ENCODE measurements around the gene AMHR2.
"Not testable (repeated sequence)": the region's sequence is repeated elsewhere in the genome, so short reads cannot be mapped to it uniquely, and the experiment has no call there.

Gene AMHR2

GRCh38 chr12:53415752-53416389 lies 7.8 kb upstream of the AMHR2 start:
- not testable (repeated sequence) for DNase-seq

- not testable (repeated sequence) for DNase-seq
Observed at GRCh38 chr12:53417291-53417816, 6.3 kb upstream of the AMHR2 start.

DNA sequence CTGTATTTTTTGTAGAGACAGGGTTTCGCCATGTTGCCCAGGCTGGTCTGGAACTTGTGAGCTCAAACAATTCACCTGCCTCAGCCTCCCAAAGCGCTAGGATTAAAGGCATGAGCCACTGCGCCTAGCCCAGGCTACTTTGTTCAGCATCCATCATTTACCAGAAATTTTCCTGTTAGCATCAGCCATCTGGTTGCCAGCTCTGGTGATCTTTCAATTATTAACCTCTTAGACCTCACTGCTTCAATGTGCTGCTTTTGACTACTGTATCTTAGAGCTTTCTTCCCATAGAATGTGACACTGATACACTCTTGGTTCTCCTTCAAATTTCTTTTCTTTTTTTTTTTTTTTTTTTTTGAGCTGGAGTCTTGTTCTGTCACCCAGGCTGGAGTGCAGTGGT lies 5.4 kb upstream of the AMHR2 start:
- DNase-seq = no peak

DNA sequence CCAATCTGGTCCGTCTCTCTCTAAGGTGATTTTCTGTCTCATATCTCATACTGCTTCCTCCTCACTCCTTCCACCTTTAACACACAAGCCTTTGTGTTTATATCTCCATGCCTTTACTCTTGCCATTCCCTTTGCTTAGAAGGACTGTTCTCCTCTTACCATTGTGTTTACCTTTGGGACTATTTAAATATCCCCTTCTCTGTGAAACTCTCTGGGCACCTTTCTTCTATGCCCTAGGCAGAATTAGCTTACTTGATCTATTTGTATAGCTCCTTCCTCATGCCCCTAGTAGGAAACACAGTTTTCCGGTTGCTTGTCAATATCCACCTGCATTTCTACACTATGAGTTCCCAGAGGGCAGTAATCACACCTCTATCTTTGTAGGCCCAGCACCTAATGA lies 3.9 kb upstream of the AMHR2 start:
- no peak for DNase-seq

- not testable (repeated sequence) for DNase-seq
Observed at GRCh38 chr12:53422247-53422646, 1.4 kb upstream of the AMHR2 start.

DNA sequence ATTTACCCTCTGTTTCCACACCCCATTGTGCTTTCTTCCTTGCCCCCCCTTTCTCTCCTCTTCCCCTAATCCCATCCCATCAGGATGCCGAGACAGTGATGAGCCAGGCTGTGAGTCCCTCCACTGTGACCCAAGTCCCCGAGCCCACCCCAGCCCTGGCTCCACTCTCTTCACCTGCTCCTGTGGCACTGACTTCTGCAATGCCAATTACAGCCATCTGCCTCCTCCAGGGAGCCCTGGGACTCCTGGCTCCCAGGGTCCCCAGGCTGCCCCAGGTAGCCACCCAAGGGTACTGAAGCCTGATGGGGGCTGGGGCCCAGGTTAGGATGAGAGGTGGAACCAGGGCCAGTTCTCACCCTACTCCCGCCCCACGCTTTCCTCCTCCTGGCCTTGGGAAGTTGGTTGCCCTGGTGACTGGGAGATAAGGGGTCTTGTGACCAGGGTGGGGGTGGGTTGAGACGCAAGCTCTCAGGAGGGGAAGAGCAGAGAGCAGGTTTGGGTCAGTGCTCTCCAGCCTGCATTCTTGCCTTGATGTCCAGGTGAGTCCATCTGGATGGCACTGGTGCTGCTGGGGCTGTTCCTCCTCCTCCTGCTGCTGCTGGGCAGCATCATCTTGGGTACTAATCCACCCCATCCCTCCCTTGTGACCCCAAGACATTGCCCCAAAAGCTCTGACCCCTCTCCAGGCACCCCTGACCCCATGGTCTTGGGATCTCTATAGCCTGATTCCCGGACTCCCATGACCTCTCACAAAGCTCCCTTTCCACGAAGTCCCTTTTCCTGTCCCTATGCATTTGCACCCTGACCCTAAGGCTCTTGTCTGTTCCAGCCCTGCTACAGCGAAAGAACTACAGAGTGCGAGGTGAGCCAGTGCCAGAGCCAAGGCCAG lies 1.2 kb downstream of the AMHR2 start:
- no peak for DNase-seq

- DNase-seq = no peak
Observed at GRCh38 chr12:53425515-53426150, 2.0 kb downstream of the AMHR2 start.

DNA sequence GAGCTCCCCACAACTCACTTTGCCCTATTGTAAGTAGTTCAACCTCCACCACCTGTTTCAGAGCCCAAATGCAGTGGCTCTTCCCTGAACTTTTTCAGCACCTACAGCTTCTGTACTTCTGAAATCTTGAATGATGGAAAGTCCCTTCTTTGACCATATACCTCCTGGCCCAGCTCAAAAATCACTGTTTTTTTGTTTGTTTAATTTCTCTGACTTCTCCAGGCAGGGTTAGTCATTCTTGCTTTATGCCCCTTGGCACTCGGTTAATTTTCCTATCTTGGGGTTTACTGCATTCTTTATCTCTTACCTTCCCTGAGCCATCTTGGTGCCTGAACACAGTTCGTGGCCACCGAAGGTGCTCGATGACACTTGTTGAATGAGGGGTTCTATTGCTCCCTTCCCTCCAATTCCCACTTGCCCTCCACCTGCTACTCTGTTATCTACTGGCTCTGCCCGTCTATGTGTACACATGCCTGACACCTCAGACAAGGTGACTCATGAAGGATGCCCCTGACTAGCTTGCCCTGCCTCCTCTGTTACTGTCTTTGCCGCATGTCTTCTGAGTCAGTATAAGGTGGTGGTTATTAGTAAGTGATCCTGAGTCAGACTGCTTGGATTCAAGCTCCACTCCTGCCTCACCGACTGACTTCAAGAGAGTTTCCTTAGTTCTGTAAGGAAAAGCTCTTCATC lies 4.4 kb downstream of the AMHR2 start:
- DNase-seq = peak; percentile 48 to 60

- DNase-seq = no peak
Observed at GRCh38 chr12:53428741-53429140, 5.1 kb downstream of the AMHR2 start.

GRCh38 chr12:53430116-53430515 lies 6.5 kb downstream of the AMHR2 start:
- no peak for DNase-seq

GRCh38 chr12:53431187-53431586 lies 7.5 kb downstream of the AMHR2 start:
- DNase-seq = no peak

DNA sequence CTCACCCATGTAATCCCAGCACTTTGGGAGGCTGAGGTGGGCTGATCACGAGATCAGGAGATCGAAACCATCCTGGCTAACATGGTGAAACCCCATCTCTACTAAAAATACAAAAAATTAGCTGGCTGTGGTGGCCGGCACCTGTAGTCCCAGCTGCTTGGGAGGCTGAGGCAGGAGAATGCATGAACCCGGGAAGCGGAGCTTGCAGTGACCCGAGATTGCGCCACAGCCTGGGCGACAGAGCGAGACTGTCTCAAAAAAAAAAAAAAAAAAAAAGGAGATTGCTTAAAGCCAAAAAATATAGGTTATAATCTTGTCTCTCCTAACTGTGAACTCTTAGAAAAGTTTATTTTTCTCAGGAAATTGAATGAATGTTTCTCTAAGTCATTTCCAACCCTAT lies 11.7 kb downstream of the AMHR2 start:
- not testable (repeated sequence) for DNase-seq

DNA sequence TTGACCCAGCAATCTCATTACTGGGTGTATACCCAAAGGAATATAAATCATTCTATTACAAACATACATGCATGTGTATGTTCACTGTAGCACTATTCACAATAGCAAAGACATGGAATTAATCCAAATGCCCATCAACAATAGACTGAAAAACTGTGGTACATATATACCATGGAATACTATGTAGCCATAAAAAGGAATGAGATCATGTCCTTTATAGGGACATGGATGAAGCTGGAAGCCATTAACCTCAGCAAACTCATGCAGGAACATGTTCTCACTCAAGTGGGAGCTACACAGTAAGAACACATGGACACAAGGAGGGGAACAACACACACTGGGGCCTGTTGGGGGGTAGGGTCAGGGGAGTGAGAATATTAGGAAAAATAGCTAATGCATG lies 15.9 kb downstream of the AMHR2 start:
- DNase-seq = not testable (repeated sequence)

- DNase-seq = peak; percentile 98 to 99
Observed at GRCh38 chr12:53441040-53441833, 17.6 kb downstream of the AMHR2 start, which contains the start of gene PRR13. TSS of gene PRR13 (plus strand) at chr12:53441734. CDS start at chr12:53442715, 981 bp downstream.

GRCh38 chr12:53443955-53444354 lies 20.3 kb downstream of the AMHR2 start:
- no peak for DNase-seq

DNA sequence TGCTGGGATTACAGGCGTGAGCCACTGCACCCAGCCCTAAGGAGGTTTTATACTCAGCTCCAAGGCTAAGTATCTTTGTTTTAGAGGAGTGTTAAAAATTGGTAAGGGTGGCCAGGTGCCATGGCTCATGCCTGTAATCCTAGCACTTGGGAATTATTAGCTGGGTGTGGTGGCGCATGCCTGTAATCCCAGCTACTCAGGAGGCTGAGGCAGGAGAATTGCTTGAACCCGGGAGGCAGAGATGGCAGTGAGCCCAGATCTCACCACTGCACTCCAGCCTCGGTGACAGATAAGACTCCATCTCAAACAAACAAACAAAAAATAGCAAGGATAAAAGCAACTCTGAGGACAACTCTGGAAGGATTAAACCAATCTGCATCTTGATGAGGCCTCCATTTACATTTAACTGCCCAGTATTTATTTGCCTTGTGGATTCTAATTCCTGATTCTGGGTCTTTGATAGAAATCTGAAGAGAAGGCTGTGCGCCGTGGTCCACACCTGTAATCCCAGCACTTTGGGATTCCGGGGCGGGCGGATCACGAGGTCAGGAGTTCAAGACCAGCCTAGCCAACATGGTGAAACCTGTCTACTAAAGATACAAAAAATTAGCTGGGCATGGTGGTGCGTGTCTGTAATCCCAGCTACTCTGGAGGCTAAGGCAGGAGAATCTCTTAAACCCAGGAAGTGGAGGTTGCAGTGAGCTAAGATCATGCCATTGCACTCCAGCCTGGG lies 21.1 kb downstream of the AMHR2 start:
- not testable (repeated sequence) for DNase-seq

- DNase-seq = no peak
Observed at GRCh38 chr12:53450936-53451335, 27.3 kb downstream of the AMHR2 start.

- peak; percentile 98 to 99 for DNase-seq
Observed at GRCh38 chr12:53451661-53452158, 28.1 kb downstream of the AMHR2 start, which contains the start of gene PCBP2. TSS of gene PCBP2 (plus strand) at chr12:53452102. CDS start at chr12:53454801, 2,699 bp downstream.

GRCh38 chr12:53452159-53453077 lies 28.8 kb downstream of the AMHR2 start:
- peak; percentile 45 to 69 for DNase-seq

Measured in SW 1271 (cell line).